GM21526 (cell line): Measurements from ENCODE around the gene IGFN1.

Source experiments
- ATAC-seq: cut with Tn5 transposase; IDR thresholded peaks from one replicate; pipeline ENCODE4 v1.9.1; 2021; ENCODE audit warnings: moderate library complexity; ENCODE audit not compliant: unreplicated experiment, low FRiP score

Gene IGFN1

GRCh38 chr1:201215531-201216357, 25.1 kb downstream of the IGFN1 start:
- no peak for ATAC-seq

DNA sequence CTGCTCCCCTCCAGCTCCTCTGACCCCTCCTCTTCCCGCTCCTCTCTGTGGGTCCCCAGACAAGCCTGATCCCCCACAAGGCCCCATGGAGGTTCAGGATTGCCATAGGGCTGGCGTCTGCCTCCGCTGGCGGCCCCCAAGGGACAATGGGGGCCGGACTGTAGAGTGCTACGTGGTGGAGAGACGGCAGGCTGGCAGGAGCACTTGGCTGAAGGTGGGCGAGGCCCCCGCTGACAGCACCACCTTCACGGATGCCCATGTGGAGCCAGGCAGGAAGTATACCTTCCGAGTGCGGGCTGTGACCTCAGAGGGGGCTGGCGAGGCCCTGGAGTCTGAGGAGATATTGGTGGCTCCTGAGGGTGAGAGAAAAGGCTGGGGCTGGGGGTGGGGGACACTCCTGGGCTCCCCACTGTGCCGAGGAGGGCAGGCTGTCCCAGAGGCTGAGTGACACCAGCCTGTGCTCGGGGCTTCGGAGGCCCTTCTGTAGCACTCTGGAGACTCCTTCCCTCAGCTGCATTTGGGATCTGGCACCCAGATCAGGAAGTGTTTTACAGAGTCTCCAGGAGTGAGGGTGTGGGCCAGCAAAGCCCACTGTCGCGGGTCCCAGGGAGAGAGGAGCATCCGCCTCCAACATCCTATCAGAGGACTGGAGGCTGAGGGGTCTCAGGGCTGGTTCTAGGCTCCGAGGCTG, 25.9 kb downstream of the IGFN1 start:
- no peak for ATAC-seq

DNA sequence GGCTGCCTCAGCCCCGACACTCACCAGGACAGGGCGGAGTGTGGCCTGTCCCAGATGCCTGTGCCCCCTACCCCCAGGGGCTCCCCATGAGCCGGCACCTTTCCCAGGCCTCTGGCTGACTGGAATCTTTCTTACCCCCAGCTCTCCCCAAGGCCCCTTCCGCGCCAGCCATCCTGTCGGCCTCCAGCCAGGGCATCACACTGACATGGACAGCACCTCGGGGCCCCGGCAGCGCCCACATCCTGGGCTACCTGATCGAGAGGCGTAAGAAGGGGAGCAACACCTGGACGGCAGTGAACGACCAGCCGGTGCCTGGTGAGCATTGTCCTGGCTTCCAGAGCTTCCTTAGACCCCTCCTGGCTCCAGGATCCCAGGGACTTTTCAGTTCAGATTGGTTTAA, 26.5 kb downstream of the IGFN1 start:
- no peak for ATAC-seq

- no peak for ATAC-seq
Measured at GRCh38 chr1:201217851-201218250, 27.2 kb downstream of the IGFN1 start.

DNA sequence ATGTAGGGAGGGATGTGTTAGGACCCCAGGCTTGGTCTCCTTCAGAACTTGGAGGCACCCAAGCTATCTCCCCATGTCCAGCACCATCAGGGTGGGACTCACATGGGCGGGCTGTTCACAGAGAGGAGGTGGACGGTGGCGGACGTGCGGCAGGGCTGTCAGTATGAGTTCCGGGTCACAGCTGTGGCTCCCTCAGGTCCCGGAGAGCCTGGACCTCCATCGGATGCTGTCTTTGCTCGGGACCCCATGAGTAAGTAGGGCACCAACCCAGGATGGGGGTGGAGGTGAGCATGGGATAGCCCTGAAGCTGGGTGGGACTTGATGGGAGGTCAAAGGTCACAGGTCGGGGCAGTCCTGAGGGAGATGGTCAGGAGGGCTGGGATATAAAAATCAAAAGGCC, 27.8 kb downstream of the IGFN1 start:
- ATAC-seq: no peak

GRCh38 chr1:201219481-201220387, 29.1 kb downstream of the IGFN1 start:
- no peak for ATAC-seq

- no peak for ATAC-seq
Measured at GRCh38 chr1:201220388-201220715, 29.7 kb downstream of the IGFN1 start.

DNA sequence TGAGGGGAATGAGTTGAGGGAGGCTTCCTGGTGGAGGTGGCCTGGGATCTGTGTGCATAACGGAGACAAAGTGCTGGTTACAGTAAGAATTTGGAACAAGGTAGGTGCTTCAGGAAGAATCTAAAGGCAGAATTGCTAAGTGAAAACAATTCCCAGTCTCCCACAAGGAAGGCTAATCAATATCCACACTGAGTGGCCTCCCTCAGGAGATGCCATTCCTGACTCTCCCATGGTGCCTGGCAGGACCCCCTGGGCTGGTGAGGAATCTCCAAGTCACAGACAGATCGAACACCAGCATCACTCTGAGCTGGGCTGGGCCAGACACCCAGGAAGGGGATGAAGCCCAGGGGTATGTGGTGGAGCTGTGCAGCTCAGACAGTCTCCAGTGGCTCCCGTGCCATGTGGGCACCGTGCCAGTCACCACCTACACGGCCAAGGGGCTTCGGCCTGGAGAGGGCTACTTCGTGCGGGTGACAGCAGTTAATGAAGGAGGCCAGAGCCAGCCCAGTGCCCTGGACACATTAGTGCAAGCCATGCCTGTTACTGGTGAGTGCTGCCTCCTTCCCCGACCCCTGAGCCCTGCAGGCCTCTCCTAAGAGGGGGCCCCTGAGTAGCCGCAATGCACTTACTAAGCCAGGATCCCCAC, 30.7 kb downstream of the IGFN1 start:
- ATAC-seq: no peak

DNA sequence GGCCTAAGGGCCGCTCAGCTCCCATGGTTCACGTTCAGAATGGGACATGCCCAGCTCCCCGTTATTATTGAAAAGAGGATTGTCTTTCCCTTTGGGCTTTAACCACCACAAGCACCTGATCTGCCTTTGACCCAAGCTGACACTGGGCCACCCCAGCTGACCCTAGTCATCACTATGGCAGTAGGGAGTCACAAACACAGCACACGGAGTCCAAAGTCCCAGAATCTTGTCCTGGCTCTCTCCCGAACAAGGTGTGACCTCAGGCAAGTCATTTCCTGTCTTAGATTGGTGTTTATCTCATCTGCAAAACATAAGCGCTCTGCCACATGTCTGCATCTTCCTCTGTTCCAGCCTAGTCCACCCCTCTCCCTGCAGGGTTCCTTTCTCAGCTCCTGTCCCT, 31.5 kb downstream of the IGFN1 start:
- ATAC-seq: no peak

DNA sequence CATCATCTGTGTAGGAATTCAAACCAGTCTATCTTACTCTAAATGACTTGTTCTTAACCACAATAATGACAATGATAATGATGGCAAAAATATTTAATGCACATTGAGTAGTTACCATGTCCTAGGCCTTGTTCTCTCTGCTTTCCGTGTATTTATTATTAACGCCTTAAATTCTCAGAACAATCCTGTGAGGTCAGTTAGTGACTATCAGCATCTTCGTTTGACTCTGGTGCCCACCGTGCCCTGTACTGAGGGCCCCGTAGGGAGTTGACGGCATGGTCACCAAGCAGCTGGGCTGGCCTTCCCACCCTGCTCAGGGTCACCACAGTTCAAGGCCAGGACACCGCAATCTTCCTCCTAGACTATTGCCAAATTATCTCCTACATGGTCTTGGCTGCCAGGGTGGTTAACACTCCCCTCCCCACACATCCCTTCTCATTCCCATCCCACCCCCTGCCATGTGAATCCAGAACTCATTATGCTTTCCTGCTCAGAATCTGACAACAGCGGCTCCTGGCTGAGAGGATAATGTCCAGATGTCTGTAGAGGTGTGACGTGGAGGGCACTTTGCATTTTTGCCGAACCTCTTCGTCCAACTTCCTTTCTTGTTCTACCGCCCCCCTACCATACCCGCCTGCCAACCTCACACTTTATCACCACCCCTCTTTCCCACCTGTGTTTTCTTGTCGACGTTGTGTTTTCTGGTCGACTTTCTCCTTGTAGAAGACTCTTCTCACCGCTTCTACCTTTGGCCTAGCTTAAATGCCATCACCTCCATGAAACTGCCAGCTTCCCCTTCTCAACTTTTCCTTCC, 33.4 kb downstream of the IGFN1 start:
- ATAC-seq: no peak

GRCh38 chr1:201224666-201225370, 34.2 kb downstream of the IGFN1 start:
- no peak for ATAC-seq

- no peak for ATAC-seq
Measured at GRCh38 chr1:201226178-201226514, 35.5 kb downstream of the IGFN1 start.

DNA sequence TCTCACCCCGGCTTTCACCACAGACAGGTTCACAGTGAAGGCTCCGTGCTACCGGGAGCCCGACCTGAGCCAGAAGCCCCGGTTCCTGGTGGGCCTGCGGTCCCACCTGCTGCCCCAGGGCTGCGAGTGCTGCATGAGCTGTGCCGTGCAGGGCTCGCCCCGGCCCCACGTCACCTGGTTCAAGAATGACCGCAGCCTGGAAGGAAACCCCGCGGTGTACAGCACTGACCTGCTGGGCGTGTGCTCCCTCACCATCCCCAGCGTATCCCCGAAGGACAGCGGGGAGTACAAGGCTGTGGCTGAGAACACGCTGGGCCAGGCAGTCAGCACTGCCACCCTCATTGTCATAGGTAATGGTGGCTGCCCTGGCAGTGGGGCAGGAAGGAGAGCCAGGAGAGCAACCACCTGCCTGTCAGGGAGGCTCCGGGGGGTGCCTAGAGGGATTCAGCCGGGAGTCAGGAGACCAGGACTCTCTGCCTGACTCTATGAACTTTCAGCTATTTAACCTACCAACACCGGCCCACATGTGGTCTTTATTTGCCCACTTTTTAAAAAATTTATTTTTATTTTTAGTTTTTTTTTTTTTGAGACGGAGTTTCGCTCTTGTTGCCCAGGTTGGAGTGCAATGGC, 36.4 kb downstream of the IGFN1 start:
- no peak for ATAC-seq

- ATAC-seq: no peak
Measured at GRCh38 chr1:201228011-201228983, 37.7 kb downstream of the IGFN1 start.

GRCh38 chr1:201229095-201229494, 38.5 kb downstream of the IGFN1 start:
- ATAC-seq: no peak

DNA sequence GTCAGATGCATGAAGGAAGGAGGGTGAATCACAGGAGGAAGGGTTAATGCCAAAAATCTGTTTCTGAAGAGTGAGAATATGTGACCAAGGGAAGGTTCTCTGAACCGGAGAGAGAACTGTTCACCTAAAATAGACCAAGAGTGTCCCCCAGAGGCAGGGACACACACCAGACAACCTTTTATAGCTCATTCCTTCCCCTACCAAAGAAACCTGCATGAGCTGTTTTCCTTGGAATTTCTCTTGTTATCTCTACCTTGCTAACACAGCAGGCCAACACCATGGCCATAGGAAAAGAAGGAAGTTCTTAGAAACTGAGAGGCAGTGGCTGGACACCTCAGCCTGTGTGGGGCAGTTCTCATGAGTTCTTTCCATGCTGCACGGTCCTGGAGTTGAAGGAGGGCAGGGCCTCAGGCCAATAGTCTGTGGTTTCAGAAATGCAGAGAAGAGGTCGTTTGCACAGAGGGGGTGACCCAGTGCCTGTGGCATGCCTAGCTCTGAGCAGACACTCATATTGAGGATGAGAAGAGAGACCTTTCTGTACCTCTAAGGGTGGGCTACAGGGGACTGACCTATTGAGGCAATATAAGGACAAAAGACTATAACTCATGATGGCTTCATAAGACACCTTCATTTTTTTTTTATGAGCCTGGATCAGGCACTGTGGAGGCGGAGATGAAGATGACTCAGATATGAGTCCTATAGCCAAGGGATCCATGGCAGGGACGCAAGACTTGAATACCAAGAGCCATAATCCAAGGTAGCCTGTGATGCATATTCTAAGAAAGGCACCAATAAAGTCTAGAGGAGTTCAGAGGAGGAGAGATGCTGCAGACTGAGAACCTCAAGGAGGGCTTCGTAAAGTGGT, 39.4 kb downstream of the IGFN1 start:
- ATAC-seq: no peak

DNA sequence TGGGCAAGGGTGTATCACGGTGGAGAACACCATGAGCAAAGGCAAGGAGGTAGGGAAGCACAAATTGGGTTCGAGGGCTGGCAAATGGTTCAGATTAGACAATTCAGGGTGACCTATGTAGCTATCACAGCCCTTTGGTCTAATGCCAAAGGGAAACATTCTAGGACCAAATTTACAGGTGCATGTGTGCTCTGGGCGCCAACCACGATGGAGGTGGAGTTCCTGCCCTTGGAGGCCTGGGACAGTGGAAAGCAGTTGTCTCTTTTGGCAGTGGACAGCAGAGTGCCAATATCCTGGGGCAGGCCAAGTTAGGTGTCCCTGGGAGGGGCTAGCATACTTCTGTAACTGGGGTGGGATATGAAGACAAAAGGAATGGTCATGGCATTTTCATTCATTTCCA, 40.1 kb downstream of the IGFN1 start:
- no peak for ATAC-seq
